HG02885 (cell line): Measurements from ENCODE around the gene TNK2.

Source experiments
- ATAC-seq: cut with Tn5 transposase; IDR thresholded peaks from one replicate; pipeline ENCODE4 v1.9.1; 2021; ENCODE audit warnings: mild to moderate bottlenecking; ENCODE audit not compliant: unreplicated experiment, poor library complexity

The TNK2 gene

GRCh38 chr3:195886181-195887141 is 21.9 kb downstream of the TNK2 start:
- no peak for ATAC-seq

GRCh38 chr3:195885036-195885891 is 23.1 kb downstream of the TNK2 start:
- no peak for ATAC-seq

- ATAC-seq, result no peak
These were observed 23.7 kb downstream of the TNK2 start for GRCh38 chr3:195884691-195885035.

GRCh38 chr3:195883801-195884200 is 24.6 kb downstream of the TNK2 start:
- no peak for ATAC-seq

- ATAC-seq, result no peak
These were observed 25.2 kb downstream of the TNK2 start for GRCh38 chr3:195883160-195883559.

GRCh38 chr3:195882002-195882441 is 26.3 kb downstream of the TNK2 start:
- ATAC-seq, result no peak

GRCh38 chr3:195881276-195881988 is 26.9 kb downstream of the TNK2 start:
- ATAC-seq, result no peak

GRCh38 chr3:195880037-195880431 is 28.3 kb downstream of the TNK2 start:
- ATAC-seq, result no peak

GRCh38 chr3:195879416-195880036 is 28.8 kb downstream of the TNK2 start:
- ATAC-seq, result no peak

- ATAC-seq, result no peak
These were observed 29.7 kb downstream of the TNK2 start for GRCh38 chr3:195878424-195879274.

- no peak for ATAC-seq
These were observed 30.5 kb downstream of the TNK2 start for GRCh38 chr3:195877767-195878423.

GRCh38 chr3:195877136-195877715 is 31.1 kb downstream of the TNK2 start:
- no peak for ATAC-seq

GRCh38 chr3:195876297-195877064 is 31.9 kb downstream of the TNK2 start:
- ATAC-seq, result no peak

GRCh38 chr3:195875482-195876236 is 32.7 kb downstream of the TNK2 start:
- ATAC-seq, result no peak

- ATAC-seq, result no peak
These were observed 34.4 kb downstream of the TNK2 start for GRCh38 chr3:195873971-195874370.

GRCh38 chr3:195873281-195873887 is 35.0 kb downstream of the TNK2 start:
- no peak for ATAC-seq

GRCh38 chr3:195872800-195873199 is 35.6 kb downstream of the TNK2 start:
- no peak for ATAC-seq
